ENCODE data around the gene FNTB.

Gene FNTB

GRCh38 chr14:64954491-64955240 lies 32.0 kb upstream of the FNTB start:
- H3K9me3 ChIP-seq (ENCODE audit: control insufficient read depth, insufficient read depth, low read depth, low read length), result no peaks in the 10 kb centered on the region
- no peak overlapping the region for H3K27ac ChIP-seq (ENCODE audit: low read depth, low read length)
- no peak overlapping the region for H3K4me3 ChIP-seq (ENCODE audit: low read depth, low read length)
- H3K27me3 ChIP-seq (ENCODE audit: control insufficient read depth, insufficient read depth, low read length), result no peaks in the 10 kb centered on the region
- H3K9ac ChIP-seq (ENCODE audit: low read length), result no peak overlapping the region
- H3K4me1 ChIP-seq (ENCODE audit: control insufficient read depth, insufficient read depth, low read length), result peaks cover 32% of the 10 kb centered on the region
- H3K36me3 ChIP-seq (ENCODE audit: control insufficient read depth, insufficient read depth, low read length), result peaks cover 35% of the 10 kb centered on the region

- Histone ChIP-seq H3K4me3 (ENCODE audit: low read depth, low read length) (no peak overlapping the region), H3K36me3 (ENCODE audit: control insufficient read depth, insufficient read depth, low read length) (peaks cover 29% of the 10 kb centered on the region), H3K27me3 (ENCODE audit: control insufficient read depth, insufficient read depth, low read length) (no peaks in the 10 kb centered on the region), H3K9ac (ENCODE audit: low read length) (no peak overlapping the region), H3K27ac (ENCODE audit: low read depth, low read length) (no peak overlapping the region), H3K9me3 (ENCODE audit: control insufficient read depth, insufficient read depth, low read depth, low read length) (no peaks in the 10 kb centered on the region), H3K4me1 (ENCODE audit: control insufficient read depth, insufficient read depth, low read length) (peaks cover 37% of the 10 kb centered on the region)
These were observed 31.4 kb upstream of the FNTB start for GRCh38 chr14:64955297-64955696.

GRCh38 chr14:64956697-64957406 lies 29.8 kb upstream of the FNTB start:
- H3K4me3 ChIP-seq (ENCODE audit: low read depth, low read length), result no peak overlapping the region
- H3K36me3 ChIP-seq (ENCODE audit: control insufficient read depth, insufficient read depth, low read length), result peaks cover 13% of the 10 kb centered on the region
- no peaks in the 10 kb centered on the region for H3K9me3 ChIP-seq (ENCODE audit: control insufficient read depth, insufficient read depth, low read depth, low read length)
- H3K9ac ChIP-seq (ENCODE audit: low read length), result no peak overlapping the region
- no peaks in the 10 kb centered on the region for H3K27me3 ChIP-seq (ENCODE audit: control insufficient read depth, insufficient read depth, low read length)
- H3K27ac ChIP-seq (ENCODE audit: low read depth, low read length), result no peak overlapping the region
- H3K4me1 ChIP-seq (ENCODE audit: control insufficient read depth, insufficient read depth, low read length), result peaks cover 47% of the 10 kb centered on the region

- no peaks in the 10 kb centered on the region for H3K9me3 ChIP-seq (ENCODE audit: control insufficient read depth, insufficient read depth, low read depth, low read length)
- H3K27me3 ChIP-seq (ENCODE audit: control insufficient read depth, insufficient read depth, low read length), result no peaks in the 10 kb centered on the region
- H3K4me3 ChIP-seq (ENCODE audit: low read depth, low read length), result no peak overlapping the region
- H3K9ac ChIP-seq (ENCODE audit: low read length), result no peak overlapping the region
- H3K4me1 ChIP-seq (ENCODE audit: control insufficient read depth, insufficient read depth, low read length), result peaks cover 47% of the 10 kb centered on the region
- no peak overlapping the region for H3K27ac ChIP-seq (ENCODE audit: low read depth, low read length)
- peaks cover 10% of the 10 kb centered on the region; the same call in 1 of the 2 replicates for H3K36me3 ChIP-seq (ENCODE audit: control insufficient read depth, insufficient read depth, low read length)
These were observed 28.5 kb upstream of the FNTB start for GRCh38 chr14:64958201-64958600.

- Histone ChIP-seq H3K4me1 (ENCODE audit: control insufficient read depth, insufficient read depth, low read length) (peaks cover 47% of the 10 kb centered on the region), H3K27me3 (ENCODE audit: control insufficient read depth, insufficient read depth, low read length) (no peaks in the 10 kb centered on the region), H3K27ac (ENCODE audit: low read depth, low read length) (no peak overlapping the region), H3K4me3 (ENCODE audit: low read depth, low read length) (no peak overlapping the region), H3K9me3 (ENCODE audit: control insufficient read depth, insufficient read depth, low read depth, low read length) (no peaks in the 10 kb centered on the region), H3K9ac (ENCODE audit: low read length) (no peak overlapping the region), H3K36me3 (ENCODE audit: control insufficient read depth, insufficient read depth, low read length) (0 out of 2 replicates have a peak, but pooled peaks cover 9% of the 10 kb centered on the region)
These were observed 28.0 kb upstream of the FNTB start for GRCh38 chr14:64958743-64959142.

- H3K4me1 ChIP-seq (ENCODE audit: control insufficient read depth, insufficient read depth, low read length), result peaks cover 33% of the 10 kb centered on the region
- no peak overlapping the region for H3K9ac ChIP-seq (ENCODE audit: low read length)
- no peak overlapping the region for H3K27ac ChIP-seq (ENCODE audit: low read depth, low read length)
- H3K9me3 ChIP-seq (ENCODE audit: control insufficient read depth, insufficient read depth, low read depth, low read length), result no peaks in the 10 kb centered on the region
- 0 out of 2 replicates have a peak, but pooled peaks cover 5% of the 10 kb centered on the region for H3K36me3 ChIP-seq (ENCODE audit: control insufficient read depth, insufficient read depth, low read length)
- H3K27me3 ChIP-seq (ENCODE audit: control insufficient read depth, insufficient read depth, low read length), result no peaks in the 10 kb centered on the region
- H3K4me3 ChIP-seq (ENCODE audit: low read depth, low read length), result no peak overlapping the region
These were observed 25.9 kb upstream of the FNTB start for GRCh38 chr14:64960762-64961276.

- H3K4me1 ChIP-seq (ENCODE audit: control insufficient read depth, insufficient read depth, low read length), result peaks cover 29% of the 10 kb centered on the region
- no peak overlapping the region for H3K4me3 ChIP-seq (ENCODE audit: low read depth, low read length)
- no peaks in the 10 kb centered on the region for H3K9me3 ChIP-seq (ENCODE audit: control insufficient read depth, insufficient read depth, low read depth, low read length)
- no peaks in the 10 kb centered on the region for H3K27me3 ChIP-seq (ENCODE audit: control insufficient read depth, insufficient read depth, low read length)
- H3K27ac ChIP-seq (ENCODE audit: low read depth, low read length), result no peak overlapping the region
- 0 out of 2 replicates have a peak, but pooled peaks cover 5% of the 10 kb centered on the region for H3K36me3 ChIP-seq (ENCODE audit: control insufficient read depth, insufficient read depth, low read length)
- no peak overlapping the region for H3K9ac ChIP-seq (ENCODE audit: low read length)
These were observed 23.1 kb upstream of the FNTB start for GRCh38 chr14:64963611-64964010.

GRCh38 chr14:64965356-64966000 lies 21.2 kb upstream of the FNTB start:
- Histone ChIP-seq H3K4me1 (ENCODE audit: control insufficient read depth, insufficient read depth, low read length) (peaks cover 36% of the 10 kb centered on the region), H3K36me3 (ENCODE audit: control insufficient read depth, insufficient read depth, low read length) (0 out of 2 replicates have a peak, but pooled peaks cover 5% of the 10 kb centered on the region), H3K9me3 (ENCODE audit: control insufficient read depth, insufficient read depth, low read depth, low read length) (no peaks in the 10 kb centered on the region), H3K27ac (ENCODE audit: low read depth, low read length) (no peak overlapping the region), H3K27me3 (ENCODE audit: control insufficient read depth, insufficient read depth, low read length) (peaks cover 4% of the 10 kb centered on the region; the same call in 1 of the 2 replicates), H3K4me3 (ENCODE audit: low read depth, low read length) (no peak overlapping the region), H3K9ac (ENCODE audit: low read length) (no peak overlapping the region)

GRCh38 chr14:64966976-64967375 lies 19.7 kb upstream of the FNTB start:
- no peak overlapping the region for H3K4me3 ChIP-seq (ENCODE audit: low read depth, low read length)
- H3K4me1 ChIP-seq (ENCODE audit: control insufficient read depth, insufficient read depth, low read length), result peaks cover 38% of the 10 kb centered on the region
- peaks cover 16% of the 10 kb centered on the region for H3K27me3 ChIP-seq (ENCODE audit: control insufficient read depth, insufficient read depth, low read length)
- no peak overlapping the region for H3K9ac ChIP-seq (ENCODE audit: low read length)
- H3K27ac ChIP-seq (ENCODE audit: low read depth, low read length), result no peak overlapping the region
- no peaks in the 10 kb centered on the region for H3K9me3 ChIP-seq (ENCODE audit: control insufficient read depth, insufficient read depth, low read depth, low read length)
- 0 out of 2 replicates have a peak, but pooled peaks cover 5% of the 10 kb centered on the region for H3K36me3 ChIP-seq (ENCODE audit: control insufficient read depth, insufficient read depth, low read length)

GRCh38 chr14:64968167-64968566 lies 18.5 kb upstream of the FNTB start:
- Histone ChIP-seq H3K9ac (ENCODE audit: low read length) (no peak overlapping the region), H3K4me3 (ENCODE audit: low read depth, low read length) (no peak overlapping the region), H3K4me1 (ENCODE audit: control insufficient read depth, insufficient read depth, low read length) (peaks cover 44% of the 10 kb centered on the region), H3K27ac (ENCODE audit: low read depth, low read length) (no peak overlapping the region), H3K36me3 (ENCODE audit: control insufficient read depth, insufficient read depth, low read length) (0 out of 2 replicates have a peak, but pooled peaks cover 2% of the 10 kb centered on the region), H3K27me3 (ENCODE audit: control insufficient read depth, insufficient read depth, low read length) (peaks cover 20% of the 10 kb centered on the region), H3K9me3 (ENCODE audit: control insufficient read depth, insufficient read depth, low read depth, low read length) (no peaks in the 10 kb centered on the region)

Data from HUES6 (cell line).